ENCODE measurements around the gene SPATA32.
"Not testable (repeated sequence)": the region's sequence is repeated elsewhere in the genome, so short reads cannot be mapped to it uniquely, and the experiment has no call there.

The SPATA32 gene

GRCh38 chr17:45261577-45262515, at the start of gene SPATA32:
SPATA32 (minus strand) TSS chr17:45262094; CDS start chr17:45262016, 78 bp downstream.
- DNase-seq = peak in 38 of 51 donors; percentile 4 to 69 (median 38)

- DNase-seq = no peak
Observed at GRCh38 chr17:45311401-45311759, 49.5 kb upstream of the SPATA32 start.

- no peak for DNase-seq
Observed at GRCh38 chr17:45310380-45311324, 48.8 kb upstream of the SPATA32 start.

- DNase-seq = no peak
Observed at GRCh38 chr17:45309400-45309799, 47.5 kb upstream of the SPATA32 start.

- no peak for DNase-seq
Observed at GRCh38 chr17:45308840-45309239, 46.9 kb upstream of the SPATA32 start.

- DNase-seq = no peak
Observed at GRCh38 chr17:45308016-45308365, 46.1 kb upstream of the SPATA32 start.

- peak in 1 of 51 donors; percentile 56 for DNase-seq
Observed at GRCh38 chr17:45307290-45308015, 45.6 kb upstream of the SPATA32 start.

GRCh38 chr17:45306623-45307022, 44.7 kb upstream of the SPATA32 start:
- DNase-seq = no peak

GRCh38 chr17:45306094-45306493, 44.2 kb upstream of the SPATA32 start:
- no peak for DNase-seq

GRCh38 chr17:45305530-45306087, 43.7 kb upstream of the SPATA32 start:
- DNase-seq = no peak

GRCh38 chr17:45302649-45303173, 40.8 kb upstream of the SPATA32 start:
- DNase-seq = peak in 1 of 51 donors; percentile 28

- DNase-seq = not testable (repeated sequence)
Observed at GRCh38 chr17:45302220-45302619, 40.3 kb upstream of the SPATA32 start.

- no peak for DNase-seq
Observed at GRCh38 chr17:45301674-45302073, 39.8 kb upstream of the SPATA32 start.

- no peak for DNase-seq
Observed at GRCh38 chr17:45300060-45300751, 38.3 kb upstream of the SPATA32 start.

GRCh38 chr17:45299361-45299760, 37.5 kb upstream of the SPATA32 start:
- DNase-seq = peak in 11 of 51 donors; percentile 16 to 43 (median 33)

GRCh38 chr17:45298546-45299285, 36.8 kb upstream of the SPATA32 start:
- DNase-seq = no peak

- no peak for DNase-seq
Observed at GRCh38 chr17:45296833-45297124, 34.9 kb upstream of the SPATA32 start.

- DNase-seq = no peak
Observed at GRCh38 chr17:45296003-45296832, 34.3 kb upstream of the SPATA32 start.

- peak in 4 of 51 donors; percentile 19 to 42 (median 22) for DNase-seq
Observed at GRCh38 chr17:45294506-45294905, 32.6 kb upstream of the SPATA32 start.

All from hypothalamus (tissue), 51 donors.